Hepatocyte (in vitro differentiated cells): ENCODE data around the gene SH3PXD2A.

ENCODE experiments used
- CTCF ChIP-seq: fragments of 200-600 bp; sonication (generic); IDR thresholded peaks from 2 replicates; pipeline ENCODE4 v1.5.1; 2016; ENCODE audit warnings: antibody characterized with exemption, mild to moderate bottlenecking; ENCODE audit not compliant: poor library complexity
- EZH2 ChIP-seq: fragments of 200-600 bp; sonication (generic); IDR thresholded peaks from 2 replicates; pipeline ENCODE4 v1.6.1; 2016; ENCODE audit warnings: antibody characterized with exemption, mild to moderate bottlenecking, borderline replicate concordance
- EZH2phosphoT487 ChIP-seq: fragments of 200-600 bp; sonication (generic); IDR thresholded peaks from one replicate; pipeline ENCODE4 v1.6.1; 2018; ENCODE audit warnings: antibody characterized with exemption, mild to moderate bottlenecking, low read depth, moderate library complexity; ENCODE audit not compliant: unreplicated experiment, severe bottlenecking

- TF ChIP-seq CTCF (no peak), EZH2phosphoT487 (no peak), EZH2 (no peak)
Observed at GRCh38 chr10:103833731-103834365, 21.5 kb downstream of the SH3PXD2A start.
